Chondrocyte (in vitro differentiated cells): ENCODE data around the gene GOLGA7B. TPM values are rescaled to one million over a fixed set of nuclear protein-coding genes. Genes with fewer than 3 reads are reported as not detected.
A peak's percentile ranks its signal among the peaks of the same experiment; 100 is the strongest.
"Not testable (repeated sequence)": the region's sequence is repeated elsewhere in the genome, so short reads cannot be mapped to it uniquely, and the experiment has no call there.

Experiments
- DNase-seq: peaks from one replicate; pipeline ENCODE4 v3.0.0; 2021; ENCODE audit warnings: mixed read lengths, low spot score
- H3K27ac Mint-ChIP-seq: one replicate; pipeline ENCODE4 v1.8.0; 2021; ENCODE audit warnings: mild to moderate bottlenecking, moderate library complexity, mixed read lengths; ENCODE audit not compliant: unreplicated experiment
- H3K27me3 Mint-ChIP-seq: 2 replicates; pipeline ENCODE4 v1.8.0; 2021; ENCODE audit warnings: low read depth, mixed read lengths
- H3K36me3 Mint-ChIP-seq: 2 replicates; pipeline ENCODE4 v1.8.0; 2021; ENCODE audit warnings: low read depth, mixed read lengths
- H3K4me1 Mint-ChIP-seq: 2 replicates; pipeline ENCODE4 v1.8.0; 2021; ENCODE audit warnings: low read depth, mild to moderate bottlenecking, mixed read lengths
- H3K4me3 Mint-ChIP-seq: one replicate; pipeline ENCODE4 v1.8.0; 2021; ENCODE audit warnings: mild to moderate bottlenecking, moderate library complexity, mixed read lengths; ENCODE audit not compliant: unreplicated experiment
- H3K9me3 Mint-ChIP-seq: 2 replicates; pipeline ENCODE4 v1.8.0; 2021; ENCODE audit warnings: low read depth, mixed read lengths
- CTCF ChIP-seq: fragments of 200-600 bp; sonication (generic); IDR thresholded peaks from 2 replicates; pipeline ENCODE4 v1.5.0; 2021; ENCODE audit warnings: antibody characterized with exemption, mild to moderate bottlenecking, moderate library complexity
- total RNA-seq: library from RNA; stranded (reverse); gene quantifications from 3 replicates; pipeline ENCODE4 v1.2.1, GENCODE V29; 2021

GOLGA7B gene
- total RNA-seq, 1 donor from 2014 or later = 0.27 TPM

GRCh38 chr10:97842656-97843280, 6.9 kb upstream of the GOLGA7B start:
- Mint-ChIP-seq H3K27ac (no peak overlapping the region), H3K9me3 (no peaks in the 10 kb centered on the region), H3K4me1 (peaks cover 11% of the 10 kb centered on the region), H3K4me3 (no peak overlapping the region), H3K36me3 (no peaks in the 10 kb centered on the region), H3K27me3 (peaks cover 18% of the 10 kb centered on the region)
- TF ChIP-seq CTCF = no peak
- no peak for DNase-seq

GRCh38 chr10:97843281-97843671, 6.4 kb upstream of the GOLGA7B start:
- H3K27ac Mint-ChIP-seq = no peak overlapping the region
- no peaks in the 10 kb centered on the region for H3K9me3 Mint-ChIP-seq
- TF ChIP-seq CTCF = no peak

GRCh38 chr10:97843972-97844371, 5.7 kb upstream of the GOLGA7B start:
- not testable (repeated sequence) for H3K27ac Mint-ChIP-seq

More at GRCh38 chr10:97843281-97843671, 6.4 kb upstream of the GOLGA7B start:
- Mint-ChIP-seq H3K27me3 (peaks cover 20% of the 10 kb centered on the region), H3K4me3 (no peak overlapping the region), H3K36me3 (no peaks in the 10 kb centered on the region), H3K4me1 (peaks cover 11% of the 10 kb centered on the region)
- DNase-seq = no peak

GRCh38 chr10:97844678-97845077, 5.0 kb upstream of the GOLGA7B start:
- Mint-ChIP-seq H3K27ac (no peak overlapping the region), H3K9me3 (no peaks in the 10 kb centered on the region), H3K27me3 (peaks cover 24% of the 10 kb centered on the region), H3K36me3 (no peaks in the 10 kb centered on the region), H3K4me1 (peaks cover 16% of the 10 kb centered on the region), H3K4me3 (no peak overlapping the region)
- TF ChIP-seq CTCF = no peak
- DNase-seq = no peak

More at GRCh38 chr10:97843972-97844371, 5.7 kb upstream of the GOLGA7B start:
- peaks cover 21% of the 10 kb centered on the region for H3K27me3 Mint-ChIP-seq
- not testable (repeated sequence) for H3K4me3 Mint-ChIP-seq, H3K9me3 Mint-ChIP-seq, H3K36me3 Mint-ChIP-seq, DNase-seq
- peaks cover 13% of the 10 kb centered on the region for H3K4me1 Mint-ChIP-seq

GRCh38 chr10:97849103-97849686, 448 bp upstream of the GOLGA7B start:
- DNase-seq = no peak
- TF ChIP-seq CTCF = no peak
- Mint-ChIP-seq H3K9me3 (no peaks in the 10 kb centered on the region), H3K27me3 (peaks cover 41% of the 10 kb centered on the region), H3K4me3 (peak overlapping the region; percentile 59), H3K36me3 (no peaks in the 10 kb centered on the region), H3K4me1 (peaks cover 14% of the 10 kb centered on the region), H3K27ac (no peak overlapping the region)

GRCh38 chr10:97850446-97850845, 803 bp downstream of the GOLGA7B start:
- no peaks in the 10 kb centered on the region for H3K9me3 Mint-ChIP-seq
- H3K36me3 Mint-ChIP-seq = no peaks in the 10 kb centered on the region
- H3K27ac Mint-ChIP-seq = no peak overlapping the region
- H3K27me3 Mint-ChIP-seq = peaks cover 49% of the 10 kb centered on the region
- H3K4me1 Mint-ChIP-seq = peaks cover 14% of the 10 kb centered on the region
- H3K4me3 Mint-ChIP-seq = no peak overlapping the region
- DNase-seq = no peak
- TF ChIP-seq CTCF = no peak
